ENCODE data around the gene KIN. TPM values are rescaled to one million over a fixed set of nuclear protein-coding genes. Genes with fewer than 3 reads are reported as not detected.
"Not testable (repeated sequence)": the region's sequence is repeated elsewhere in the genome, so short reads cannot be mapped to it uniquely, and the experiment has no call there.

KIN gene
- total RNA-seq, 6 experiments from 2014 or later: 12.8 to 16.1 (median 15.0) TPM

- H3K4me1 Mint-ChIP-seq (ENCODE audit: low read depth): no peaks in the 10 kb centered on the region
Measured at GRCh38 chr10:7718685-7719084, 69.1 kb downstream of the KIN start.

GRCh38 chr10:7717767-7718166, 70.0 kb downstream of the KIN start:
- TF ChIP-seq, protein P1, sequence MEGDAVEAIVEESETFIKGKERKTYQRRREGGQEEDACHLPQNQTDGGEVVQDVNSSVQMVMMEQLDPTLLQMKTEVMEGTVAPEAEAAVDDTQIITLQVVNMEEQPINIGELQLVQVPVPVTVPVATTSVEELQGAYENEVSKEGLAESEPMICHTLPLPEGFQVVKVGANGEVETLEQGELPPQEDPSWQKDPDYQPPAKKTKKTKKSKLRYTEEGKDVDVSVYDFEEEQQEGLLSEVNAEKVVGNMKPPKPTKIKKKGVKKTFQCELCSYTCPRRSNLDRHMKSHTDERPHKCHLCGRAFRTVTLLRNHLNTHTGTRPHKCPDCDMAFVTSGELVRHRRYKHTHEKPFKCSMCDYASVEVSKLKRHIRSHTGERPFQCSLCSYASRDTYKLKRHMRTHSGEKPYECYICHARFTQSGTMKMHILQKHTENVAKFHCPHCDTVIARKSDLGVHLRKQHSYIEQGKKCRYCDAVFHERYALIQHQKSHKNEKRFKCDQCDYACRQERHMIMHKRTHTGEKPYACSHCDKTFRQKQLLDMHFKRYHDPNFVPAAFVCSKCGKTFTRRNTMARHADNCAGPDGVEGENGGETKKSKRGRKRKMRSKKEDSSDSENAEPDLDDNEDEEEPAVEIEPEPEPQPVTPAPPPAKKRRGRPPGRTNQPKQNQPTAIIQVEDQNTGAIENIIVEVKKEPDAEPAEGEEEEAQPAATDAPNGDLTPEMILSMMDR (IDR thresholded peaks at IDR 0.05): no peak
- Mint-ChIP-seq H3K9me3 (peaks cover 4% of the 10 kb centered on the region; the same call in 1 of the 2 replicates), H3K36me3 (ENCODE audit: low read depth) (no peaks in the 10 kb centered on the region), H3K27me3 (ENCODE audit: insufficient read depth) (peaks cover 16% of the 10 kb centered on the region), H3K27ac (no peak overlapping the region), H3K4me1 (ENCODE audit: low read depth) (no peaks in the 10 kb centered on the region), H3K4me3 (no peak overlapping the region)
- DNase-seq: no peak

More at GRCh38 chr10:7718685-7719084, 69.1 kb downstream of the KIN start:
- H3K27me3 Mint-ChIP-seq (ENCODE audit: insufficient read depth): peaks cover 13% of the 10 kb centered on the region
- peaks cover 3% of the 10 kb centered on the region; the same call in 1 of the 2 replicates for H3K9me3 Mint-ChIP-seq
- no peak overlapping the region for H3K4me3 Mint-ChIP-seq
- no peak overlapping the region for H3K27ac Mint-ChIP-seq
- DNase-seq: no peak
- TF ChIP-seq, protein P1 (IDR thresholded peaks at IDR 0.05): no peak
- no peaks in the 10 kb centered on the region for H3K36me3 Mint-ChIP-seq (ENCODE audit: low read depth)

GRCh38 chr10:7715515-7715914, 72.3 kb downstream of the KIN start:
- Mint-ChIP-seq H3K4me3 (no peak overlapping the region), H3K4me1 (ENCODE audit: low read depth) (no peaks in the 10 kb centered on the region), H3K27me3 (ENCODE audit: insufficient read depth) (peaks cover 13% of the 10 kb centered on the region), H3K27ac (no peak overlapping the region), H3K9me3 (peaks cover 4% of the 10 kb centered on the region; the same call in 1 of the 2 replicates), H3K36me3 (ENCODE audit: low read depth) (no peaks in the 10 kb centered on the region)
- DNase-seq: no peak
- TF ChIP-seq, protein P1 (IDR thresholded peaks at IDR 0.05): no peak

DNA sequence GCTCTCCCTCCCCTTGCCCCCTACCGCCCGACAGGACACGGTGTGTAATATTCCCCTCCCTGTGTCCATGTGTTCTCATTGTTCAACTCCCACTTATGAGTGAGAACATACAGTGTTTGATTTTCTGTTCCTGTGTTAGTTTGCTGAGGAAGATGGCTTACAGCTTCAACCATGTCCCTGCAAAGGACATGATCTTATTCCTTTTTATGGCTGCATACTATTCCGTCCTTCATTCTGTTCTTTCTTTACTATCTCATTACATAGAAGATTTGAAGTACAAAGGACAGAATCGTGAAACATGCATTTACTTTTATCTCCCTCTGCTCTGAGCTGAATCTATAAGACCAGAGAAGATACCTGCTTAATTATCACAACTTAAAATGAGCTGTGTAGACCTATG, 76.7 kb downstream of the KIN start:
- not testable (repeated sequence) for H3K27me3 Mint-ChIP-seq (ENCODE audit: insufficient read depth); H3K9me3 Mint-ChIP-seq; H3K4me3 Mint-ChIP-seq; DNase-seq; H3K4me1 Mint-ChIP-seq (ENCODE audit: low read depth); H3K36me3 Mint-ChIP-seq (ENCODE audit: low read depth); H3K27ac Mint-ChIP-seq

GRCh38 chr10:7710446-7710845, 77.3 kb downstream of the KIN start:
- Mint-ChIP-seq H3K27ac (no peak overlapping the region), H3K9me3 (peaks cover 4% of the 10 kb centered on the region; the same call in 1 of the 2 replicates), H3K4me1 (ENCODE audit: low read depth) (no peaks in the 10 kb centered on the region), H3K4me3 (no peak overlapping the region), H3K36me3 (ENCODE audit: low read depth) (no peaks in the 10 kb centered on the region), H3K27me3 (ENCODE audit: insufficient read depth) (peaks cover 5% of the 10 kb centered on the region)
- TF ChIP-seq, protein P1 (IDR thresholded peaks at IDR 0.05): no peak
- DNase-seq: no peak

DNA sequence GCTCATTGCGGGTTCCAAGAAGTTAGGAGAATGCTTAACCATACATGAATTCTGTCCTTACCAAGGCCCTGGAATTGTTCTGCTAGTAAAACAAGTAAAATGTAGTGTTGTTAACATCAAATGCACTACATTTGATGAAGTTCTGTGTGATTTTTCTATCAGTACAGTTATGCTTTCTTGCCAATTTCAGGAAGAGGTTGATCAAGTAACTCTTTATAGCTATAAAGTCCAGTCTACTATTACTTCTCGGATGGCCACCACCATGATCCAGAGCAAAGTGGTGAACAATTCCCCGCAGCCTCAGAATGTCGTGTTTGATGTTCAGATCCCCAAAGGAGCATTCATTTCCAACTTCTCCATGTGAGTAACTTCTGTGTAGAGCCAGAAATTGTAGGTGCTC, 79.0 kb downstream of the KIN start:
- Mint-ChIP-seq H3K4me1 (ENCODE audit: low read depth) (no peaks in the 10 kb centered on the region), H3K9me3 (peaks cover 4% of the 10 kb centered on the region; the same call in 1 of the 2 replicates), H3K36me3 (ENCODE audit: low read depth) (no peaks in the 10 kb centered on the region), H3K27me3 (ENCODE audit: insufficient read depth) (peaks cover 4% of the 10 kb centered on the region; the same call in 1 of the 2 replicates), H3K27ac (no peak overlapping the region), H3K4me3 (no peak overlapping the region)
- no peak for DNase-seq
- TF ChIP-seq, protein P1 (IDR thresholded peaks at IDR 0.05): no peak
